ENCODE measurements around the gene ATP6V1F.

Gene ATP6V1F

DNA sequence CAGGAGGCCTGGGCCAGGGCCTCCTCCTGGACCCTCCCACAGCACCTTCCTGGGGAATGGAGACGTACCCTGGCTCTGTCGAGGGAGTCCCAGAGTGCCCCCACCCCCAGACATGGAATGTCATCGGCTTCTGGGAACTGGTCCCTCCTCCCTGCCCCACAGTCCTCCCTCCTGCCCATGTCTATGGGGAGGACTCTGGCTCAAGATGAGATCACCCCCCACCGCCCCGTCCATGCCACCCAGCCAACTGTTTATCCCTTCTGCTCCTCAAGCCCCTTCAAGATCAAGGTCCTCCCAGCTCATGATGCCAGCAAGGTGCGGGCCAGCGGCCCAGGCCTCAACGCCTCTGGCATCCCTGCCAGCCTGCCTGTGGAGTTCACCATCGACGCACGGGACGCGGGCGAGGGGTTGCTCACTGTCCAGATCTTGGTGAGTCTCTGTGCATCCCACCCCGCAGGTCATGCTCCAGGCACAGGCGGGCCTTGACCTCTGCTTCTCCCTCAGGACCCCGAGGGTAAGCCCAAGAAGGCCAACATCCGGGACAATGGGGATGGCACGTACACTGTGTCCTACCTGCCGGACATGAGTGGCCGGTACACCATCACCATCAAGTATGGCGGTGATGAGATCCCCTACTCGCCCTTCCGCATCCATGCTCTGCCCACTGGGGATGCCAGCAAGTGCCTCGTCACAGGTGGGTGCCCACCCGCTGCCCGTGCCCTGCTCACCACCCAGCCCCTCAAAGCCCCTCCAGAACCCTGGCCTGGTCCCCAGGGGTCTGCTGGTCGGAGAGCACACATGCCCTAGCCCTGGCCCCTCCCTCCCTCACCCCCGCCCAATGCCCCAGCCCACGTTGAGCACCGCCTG is 14.1 kb upstream of the ATP6V1F start:
- DNase-seq (ENCODE audit: low read depth, low spot score): no peak

DNA sequence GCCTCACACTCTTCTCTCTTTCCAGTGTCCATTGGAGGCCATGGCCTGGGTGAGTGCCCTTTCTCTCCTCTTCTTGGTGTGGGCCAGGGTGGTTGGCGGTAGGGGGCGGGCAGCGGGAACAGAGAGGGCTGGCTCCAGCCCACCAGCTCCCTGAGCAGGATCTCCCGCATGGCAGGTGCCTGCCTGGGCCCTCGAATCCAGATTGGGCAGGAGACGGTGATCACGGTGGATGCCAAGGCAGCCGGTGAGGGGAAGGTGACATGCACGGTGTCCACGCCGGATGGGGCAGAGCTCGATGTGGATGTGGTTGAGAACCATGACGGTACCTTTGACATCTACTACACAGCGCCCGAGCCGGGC is 13.5 kb upstream of the ATP6V1F start:
- DNase-seq (ENCODE audit: low read depth, low spot score): no peak

DNA sequence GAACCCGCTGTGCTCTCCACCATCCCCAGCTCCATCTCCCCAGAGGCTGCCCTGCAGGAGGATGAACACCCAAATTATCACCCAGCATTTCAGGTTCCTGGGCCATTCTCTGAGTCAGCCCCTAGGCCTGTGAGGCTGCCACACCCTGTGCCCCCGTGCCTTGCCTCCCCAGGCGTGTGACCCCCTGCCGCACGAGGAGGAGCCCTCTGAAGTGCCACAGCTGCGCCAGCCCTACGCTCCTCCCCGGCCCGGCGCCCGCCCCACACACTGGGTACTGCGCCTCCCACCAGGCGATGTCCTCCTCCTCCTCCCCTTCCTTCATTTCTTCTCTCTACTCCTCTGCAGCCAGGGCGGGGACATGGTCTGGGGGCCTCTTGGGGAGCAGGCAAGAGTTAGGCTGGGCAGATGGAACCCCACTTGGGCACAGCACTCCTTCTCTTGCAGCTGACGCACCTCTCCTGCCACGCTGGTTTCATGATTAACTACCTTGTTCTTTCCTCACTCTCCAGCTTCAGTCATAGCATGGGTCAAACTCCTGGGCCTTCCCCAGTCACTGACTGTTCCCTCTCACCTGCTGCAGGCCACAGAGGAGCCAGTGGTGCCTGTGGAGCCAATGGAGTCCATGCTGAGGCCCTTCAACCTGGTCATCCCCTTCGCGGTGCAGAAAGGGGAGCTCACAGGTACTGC is 12.7 kb upstream of the ATP6V1F start:
- no peak for DNase-seq (ENCODE audit: low read depth, low spot score)

DNA sequence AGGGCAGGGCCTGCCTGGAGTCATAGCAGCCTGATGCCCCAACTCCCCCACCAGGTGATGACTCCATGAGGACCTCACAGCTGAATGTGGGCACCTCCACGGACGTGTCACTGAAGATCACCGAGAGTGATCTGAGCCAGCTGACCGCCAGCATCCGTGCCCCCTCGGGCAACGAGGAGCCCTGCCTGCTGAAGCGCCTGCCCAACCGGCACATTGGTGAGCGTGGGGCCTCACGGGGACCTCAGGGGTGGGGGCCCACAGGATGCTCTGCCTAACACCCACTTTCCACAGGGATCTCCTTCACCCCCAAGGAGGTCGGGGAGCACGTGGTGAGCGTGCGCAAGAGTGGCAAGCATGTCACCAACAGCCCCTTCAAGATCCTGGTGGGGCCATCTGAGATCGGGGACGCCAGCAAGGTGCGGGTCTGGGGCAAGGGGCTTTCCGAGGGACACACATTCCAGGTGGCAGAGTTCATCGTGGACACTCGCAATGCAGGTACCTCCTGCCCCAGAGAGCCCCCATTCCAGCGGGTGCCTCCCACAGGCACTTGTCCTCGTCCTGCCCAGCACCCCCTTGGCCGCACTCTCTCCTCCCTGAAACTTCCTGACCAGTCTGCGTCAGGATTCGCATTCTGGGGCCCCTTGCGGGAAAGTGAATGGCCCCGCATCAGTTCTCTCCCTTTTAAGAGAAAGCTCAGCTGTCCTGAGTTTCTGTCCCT is 10.0 kb upstream of the ATP6V1F start:
- no peak for DNase-seq (ENCODE audit: low read depth, low spot score)

DNA sequence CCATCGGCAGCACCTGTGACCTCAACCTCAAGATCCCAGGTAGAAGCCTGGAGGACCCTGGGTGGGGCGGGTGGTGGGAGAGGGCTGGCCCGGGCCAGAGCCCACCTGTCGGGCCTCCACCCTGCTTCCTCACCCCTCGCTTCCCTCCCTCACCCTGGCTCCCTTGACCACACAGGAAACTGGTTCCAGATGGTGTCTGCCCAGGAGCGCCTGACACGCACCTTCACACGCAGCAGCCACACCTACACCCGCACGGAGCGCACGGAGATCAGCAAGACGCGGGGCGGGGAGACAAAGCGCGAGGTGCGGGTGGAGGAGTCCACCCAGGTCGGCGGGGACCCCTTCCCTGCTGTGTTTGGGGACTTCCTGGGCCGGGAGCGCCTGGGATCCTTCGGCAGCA is 8.9 kb upstream of the ATP6V1F start:
- DNase-seq (ENCODE audit: low read depth, low spot score): no peak

DNA sequence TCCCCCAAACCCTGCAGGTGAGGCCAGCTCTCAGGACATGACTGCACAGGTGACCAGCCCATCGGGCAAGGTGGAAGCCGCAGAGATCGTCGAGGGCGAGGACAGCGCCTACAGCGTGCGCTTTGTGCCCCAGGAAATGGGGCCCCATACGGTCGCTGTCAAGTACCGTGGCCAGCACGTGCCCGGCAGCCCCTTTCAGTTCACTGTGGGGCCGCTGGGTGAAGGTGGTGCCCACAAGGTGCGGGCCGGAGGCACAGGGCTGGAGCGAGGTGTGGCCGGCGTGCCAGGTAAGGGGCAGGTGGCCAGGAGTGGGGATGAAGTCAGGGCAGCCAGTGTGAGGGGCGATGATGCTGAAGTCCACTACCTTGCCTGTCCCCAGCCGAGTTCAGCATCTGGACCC is 8.3 kb upstream of the ATP6V1F start:
- DNase-seq (ENCODE audit: low read depth, low spot score): no peak

DNA sequence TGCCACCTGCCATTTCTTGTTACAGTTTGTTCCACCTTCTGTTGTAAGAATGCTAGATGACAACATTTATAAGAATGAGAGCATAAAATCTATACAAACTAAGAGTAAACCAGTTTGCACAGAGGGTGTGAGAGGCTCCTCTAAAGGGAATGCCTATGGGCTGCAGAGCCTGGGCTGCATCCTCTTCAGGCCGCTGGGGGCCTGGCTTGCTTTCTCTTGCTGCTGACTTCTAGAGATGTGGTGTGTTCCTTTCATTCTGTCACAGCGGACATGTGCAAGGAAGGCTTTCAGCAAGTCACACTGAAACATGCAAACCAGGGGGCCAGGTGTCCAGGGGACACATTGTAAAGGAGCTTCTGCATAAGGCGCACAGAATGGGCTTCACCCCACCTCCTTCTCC is 7.1 kb upstream of the ATP6V1F start:
- no peak for DNase-seq (ENCODE audit: low read depth, low spot score)

DNA sequence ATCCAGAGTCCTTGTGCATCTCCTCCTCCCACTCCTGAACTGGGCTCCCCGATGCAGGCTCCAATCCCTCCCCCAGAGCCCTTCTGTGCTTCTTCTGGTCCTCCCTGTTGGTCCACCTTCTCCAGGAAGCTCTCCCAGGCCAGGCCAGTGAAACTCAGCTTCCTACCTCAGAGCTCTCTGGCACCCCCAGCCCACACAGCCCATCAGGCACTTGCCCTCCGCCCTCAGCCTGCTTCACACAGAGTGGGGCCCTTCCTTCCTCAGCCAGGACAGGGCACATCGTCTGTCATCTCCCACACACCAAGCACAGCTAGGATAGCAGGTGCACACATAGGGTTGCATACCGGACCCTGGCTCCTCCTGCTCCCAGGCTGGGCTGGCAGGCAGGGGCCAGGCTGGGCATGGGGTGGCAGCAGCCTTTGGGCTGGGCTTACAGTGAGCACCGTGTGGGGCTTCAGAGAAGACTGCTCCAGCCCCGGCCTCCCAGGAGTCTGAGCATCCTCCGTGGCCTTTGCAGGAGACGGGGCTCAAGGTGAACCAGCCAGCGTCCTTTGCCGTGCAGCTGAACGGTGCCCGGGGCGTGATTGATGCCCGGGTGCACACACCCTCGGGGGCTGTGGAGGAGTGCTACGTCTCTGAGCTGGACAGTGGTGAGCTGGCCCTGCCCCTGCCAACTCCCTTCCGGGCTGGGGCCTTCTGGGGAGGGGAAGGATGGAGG is 6.5 kb upstream of the ATP6V1F start:
- no peak for DNase-seq (ENCODE audit: low read depth, low spot score)

DNA sequence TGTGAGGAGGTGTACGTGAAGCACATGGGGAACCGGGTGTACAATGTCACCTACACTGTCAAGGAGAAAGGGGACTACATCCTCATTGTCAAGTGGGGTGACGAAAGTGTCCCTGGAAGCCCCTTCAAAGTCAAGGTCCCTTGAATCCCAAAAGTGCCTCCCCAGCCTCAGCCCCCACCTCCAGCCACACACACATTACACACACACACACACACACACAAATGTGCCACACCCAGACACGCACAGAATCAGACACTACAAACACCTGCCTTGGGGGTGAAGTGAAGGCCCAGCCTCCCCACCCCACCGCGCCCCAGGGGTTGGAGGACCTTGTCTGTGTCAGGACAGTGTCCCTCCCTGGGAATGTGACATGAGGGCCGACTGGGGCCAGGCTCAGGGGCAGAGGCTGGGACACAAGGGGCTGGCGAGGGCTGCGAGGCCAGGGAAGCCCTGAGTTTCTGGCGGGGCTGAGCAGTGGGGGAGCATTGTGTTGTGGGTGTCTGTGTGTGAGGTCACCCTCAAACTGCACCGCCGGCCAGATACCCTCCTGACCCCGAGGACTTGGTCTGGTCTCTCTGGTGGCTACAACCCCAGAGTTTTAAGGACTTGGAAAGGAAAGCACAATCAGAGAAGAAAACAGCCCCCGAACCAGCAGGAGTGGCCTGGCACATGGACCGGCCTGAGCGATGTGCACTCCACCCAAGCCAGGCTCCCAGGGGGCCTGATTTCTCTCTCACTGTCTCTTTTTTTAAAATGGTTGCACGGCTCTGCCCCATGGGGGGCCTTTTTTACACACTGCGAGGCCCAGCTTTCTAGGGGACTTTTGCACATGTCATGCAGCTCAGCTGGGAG is 4.0 kb upstream of the ATP6V1F start:
- DNase-seq (ENCODE audit: low read depth, low spot score): no peak

DNA sequence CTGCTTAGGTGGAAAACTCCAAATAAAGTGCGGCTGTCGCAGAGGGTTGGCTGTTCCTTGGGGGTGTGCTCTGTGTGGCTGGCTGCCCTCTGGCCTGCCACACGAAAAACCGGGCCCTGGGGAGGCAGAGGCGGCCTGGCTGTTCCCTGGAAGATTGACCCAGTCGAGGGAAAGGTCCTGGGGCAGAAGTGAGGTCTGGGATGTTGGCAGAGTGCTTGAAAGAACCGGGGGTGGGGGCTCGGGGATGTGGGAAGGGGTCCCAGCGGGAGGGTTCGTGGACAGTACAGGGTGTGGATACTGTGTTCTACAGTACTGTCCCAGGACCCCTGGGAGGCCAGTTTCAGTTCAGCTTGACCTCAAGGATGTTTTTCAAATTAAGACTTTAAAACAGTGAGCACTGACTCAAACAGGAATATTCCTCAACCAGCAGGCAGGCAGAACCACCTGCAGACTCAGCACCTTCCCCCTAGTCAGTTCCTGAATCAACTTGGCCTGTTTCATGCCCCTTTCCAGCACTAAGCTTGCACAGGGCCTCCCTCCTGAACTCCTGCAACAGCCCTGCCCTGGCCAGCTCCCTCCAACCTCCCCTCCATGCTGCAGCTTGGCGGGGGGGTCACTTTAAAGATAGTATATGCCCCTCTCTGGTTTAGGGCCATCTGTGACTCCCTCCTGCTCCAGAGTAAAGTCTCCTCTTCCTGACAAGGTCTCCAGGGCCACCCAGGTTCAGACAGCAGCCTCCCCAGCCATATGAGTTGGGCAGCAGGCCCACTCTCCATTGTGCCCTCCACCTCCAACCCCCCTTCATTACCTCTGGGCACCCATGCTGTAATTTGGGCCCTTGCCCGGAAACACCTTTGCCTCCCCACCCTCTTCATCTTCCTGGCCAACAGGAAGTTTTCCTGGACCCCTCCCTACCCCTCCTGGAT is 3.2 kb upstream of the ATP6V1F start:
- no peak for DNase-seq (ENCODE audit: low read depth, low spot score)

DNA sequence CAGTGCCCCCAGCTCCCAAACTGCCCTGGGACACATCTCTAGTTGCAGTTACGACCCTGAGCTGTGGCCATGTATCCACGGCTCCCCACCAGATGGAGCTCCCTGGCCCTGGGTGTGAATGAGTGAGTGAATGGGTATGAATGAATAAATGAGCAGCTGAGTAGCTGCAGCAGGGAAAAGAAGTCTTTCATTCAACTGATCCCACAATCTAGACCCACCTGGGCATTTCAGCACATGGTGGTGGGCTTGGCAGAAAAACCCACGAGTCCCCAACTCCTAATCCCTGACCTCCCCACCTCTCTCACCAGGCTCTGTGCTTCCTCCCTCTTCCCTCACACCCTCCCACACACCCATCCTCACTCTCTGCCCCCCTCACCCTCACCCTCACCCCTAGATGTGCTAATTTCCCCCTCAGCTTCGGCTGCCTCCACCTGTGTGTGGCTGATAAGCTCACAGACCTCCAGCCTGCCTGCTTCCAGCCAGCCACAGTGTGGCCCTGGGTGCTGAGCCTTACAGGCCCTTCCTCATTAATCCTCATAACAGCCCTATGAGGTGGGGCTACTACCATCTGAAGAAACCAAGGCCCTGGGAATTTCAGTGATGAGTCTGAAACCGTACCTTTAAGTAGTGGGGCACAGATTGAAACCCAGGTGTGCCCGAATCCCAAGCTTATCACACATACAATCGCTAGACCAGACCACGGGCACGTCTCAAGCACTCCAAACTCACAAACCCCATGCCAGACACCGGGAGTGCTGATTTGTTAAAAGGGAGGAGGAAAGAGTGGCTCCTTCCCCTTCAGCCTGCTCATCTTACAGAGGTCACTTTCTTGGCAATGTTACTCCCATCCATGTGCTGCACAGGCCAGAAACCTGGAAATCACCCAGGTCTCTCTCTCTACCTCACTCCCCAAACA is 2.2 kb upstream of the ATP6V1F start:
- DNase-seq (ENCODE audit: low read depth, low spot score): no peak

DNA sequence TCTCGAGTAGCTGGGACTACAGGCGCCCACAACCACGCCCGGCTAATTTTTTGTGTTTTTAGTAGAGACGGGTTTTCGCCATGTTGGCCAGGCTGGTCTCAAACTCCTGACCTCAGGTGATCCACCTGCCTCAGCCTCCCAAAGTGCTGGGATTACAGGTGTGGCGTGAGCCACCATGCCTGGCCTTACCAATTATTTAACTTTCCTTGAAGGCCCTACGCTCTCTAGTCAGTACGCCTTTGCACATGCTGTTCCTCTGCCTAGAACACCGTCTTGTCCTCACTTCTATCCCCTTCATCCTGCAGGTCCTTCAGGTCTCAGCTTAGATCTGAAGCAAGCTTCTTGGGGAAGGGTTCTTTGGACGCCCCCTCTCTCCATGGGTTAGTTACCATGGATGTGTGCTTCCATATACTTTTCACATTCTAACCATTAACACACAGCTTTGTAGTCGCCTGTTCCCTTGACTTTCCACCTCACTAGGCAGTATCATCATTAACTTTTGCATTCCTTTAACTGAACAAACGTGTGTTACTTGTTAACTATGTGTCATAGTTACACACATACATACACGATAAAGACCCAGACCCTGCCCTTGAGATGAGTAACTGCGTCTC is 592 bp upstream of the ATP6V1F start:
- DNase-seq (ENCODE audit: low read depth, low spot score): no peak

DNA sequence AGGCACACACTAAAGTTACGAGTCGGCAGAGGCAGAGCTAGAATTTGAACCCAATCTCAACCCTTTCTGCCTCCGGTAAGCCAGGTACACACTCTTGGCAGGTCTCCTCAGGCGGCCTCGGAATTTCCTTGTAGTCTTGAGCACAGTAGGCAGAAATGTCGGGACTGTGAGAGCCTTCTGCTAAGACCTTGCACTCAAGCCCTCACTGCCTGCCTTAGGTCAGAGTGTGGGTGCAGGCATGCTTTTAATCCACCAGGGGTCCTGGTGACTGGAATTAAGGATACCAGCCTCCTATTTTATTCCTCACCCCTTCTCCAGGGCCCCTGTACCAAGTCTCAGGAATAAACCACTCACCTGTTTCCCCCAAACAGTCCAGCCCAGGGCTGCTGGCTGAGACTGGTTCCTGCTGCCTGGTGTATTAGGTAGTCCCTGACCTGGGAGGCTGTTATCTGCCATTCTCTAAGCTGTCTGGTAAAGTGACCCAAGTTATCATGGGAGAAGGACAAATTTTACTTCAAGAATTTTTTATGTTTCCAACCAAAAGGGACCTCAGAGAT is 855 bp downstream of the ATP6V1F start:
- DNase-seq (ENCODE audit: low read depth, low spot score): no peak

DNA sequence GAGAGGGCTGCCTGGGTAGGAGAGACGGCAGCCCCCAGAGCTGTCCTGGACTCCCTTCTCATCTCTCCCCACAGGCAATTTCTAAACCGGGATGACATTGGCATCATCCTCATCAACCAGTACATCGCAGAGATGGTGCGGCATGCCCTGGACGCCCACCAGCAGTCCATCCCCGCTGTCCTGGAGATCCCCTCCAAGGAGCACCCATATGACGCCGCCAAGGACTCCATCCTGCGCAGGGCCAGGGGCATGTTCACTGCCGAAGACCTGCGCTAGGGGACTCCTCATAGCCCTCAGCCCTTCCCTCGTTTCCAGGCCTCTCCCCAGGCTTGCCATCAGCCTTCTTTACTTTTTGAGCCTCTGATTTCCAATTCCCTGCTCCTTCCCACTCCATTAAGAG is 2.6 kb downstream of the ATP6V1F start:
- no peak for DNase-seq (ENCODE audit: low read depth, low spot score)

DNA sequence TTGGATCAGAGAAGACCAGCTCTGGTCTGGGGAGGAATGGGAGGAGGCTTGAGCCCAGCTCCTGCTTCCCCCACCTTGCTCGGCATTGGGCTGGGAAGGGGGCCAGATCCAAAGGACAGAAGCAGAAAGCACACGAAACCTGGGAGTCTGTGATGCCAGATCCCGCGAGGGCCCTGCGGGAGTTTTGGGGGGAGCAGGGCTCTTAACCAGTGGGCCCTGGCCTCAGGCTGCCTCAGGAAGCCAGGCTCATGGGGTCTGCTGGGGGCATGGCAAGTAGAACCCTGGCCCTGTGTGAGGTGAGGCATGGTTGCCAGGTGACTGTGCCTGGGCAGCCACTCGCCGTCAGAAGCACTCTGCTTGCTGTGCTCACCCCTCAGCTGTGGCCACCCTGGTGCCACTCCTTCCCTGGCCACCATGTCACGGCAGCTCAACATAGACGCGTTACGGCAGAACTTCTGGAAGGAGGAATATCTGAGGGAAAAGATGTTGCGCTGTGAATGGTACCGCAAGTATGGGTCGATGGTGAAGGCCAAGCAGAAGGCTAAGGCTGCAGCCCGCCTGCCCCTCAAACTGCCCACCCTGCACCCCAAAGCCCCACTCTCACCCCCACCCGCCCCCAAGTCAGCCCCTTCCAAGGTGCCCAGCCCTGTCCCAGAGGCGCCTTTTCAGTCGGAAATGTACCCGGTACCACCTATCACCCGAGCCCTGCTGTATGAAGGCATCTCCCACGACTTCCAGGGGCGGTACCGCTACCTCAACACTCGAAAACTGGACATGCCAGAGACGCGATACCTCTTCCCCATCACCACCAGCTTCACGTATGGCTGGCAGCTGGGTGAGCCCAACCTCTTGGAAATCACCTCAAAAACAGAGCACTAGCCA is 3.6 kb downstream of the ATP6V1F start:
- DNase-seq (ENCODE audit: low read depth, low spot score): no peak

DNA sequence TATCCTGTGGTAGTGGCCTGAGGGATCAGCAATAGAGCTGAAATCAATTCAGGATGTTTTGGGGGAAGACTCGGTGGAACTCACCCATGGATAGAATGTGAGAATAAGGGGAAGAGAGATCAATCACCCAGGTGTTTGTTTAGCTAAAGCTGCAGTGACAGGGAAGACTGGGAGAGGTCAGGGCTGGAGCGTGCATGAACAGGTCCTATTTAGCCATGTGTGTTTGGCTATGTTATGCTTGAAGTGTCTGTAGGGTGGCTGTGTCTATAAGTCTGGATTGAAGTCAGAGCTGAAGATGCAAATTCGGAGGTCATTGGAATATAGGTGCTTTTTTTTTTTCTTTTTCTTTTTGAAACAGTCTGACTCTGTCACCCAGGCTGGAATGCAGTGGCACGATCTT is 4.6 kb downstream of the ATP6V1F start:
- DNase-seq (ENCODE audit: low read depth, low spot score): no peak
